Activated CD8-positive, alpha-beta memory T cell treated with anti-CD3 and anti-CD28 coated beads, Interleukin-2, amount 50 U/mL, for 1 hour (primary cell): ENCODE measurements around the gene XCL2.
"Not testable (repeated sequence)": the region's sequence is repeated elsewhere in the genome, so short reads cannot be mapped to it uniquely, and the experiment has no call there.

Experiments used
- DNase-seq: peaks from one replicate; pipeline ENCODE4 v3.0.0-alpha.2; 2020; ENCODE audit errors: extremely low read depth

XCL2 gene

DNA sequence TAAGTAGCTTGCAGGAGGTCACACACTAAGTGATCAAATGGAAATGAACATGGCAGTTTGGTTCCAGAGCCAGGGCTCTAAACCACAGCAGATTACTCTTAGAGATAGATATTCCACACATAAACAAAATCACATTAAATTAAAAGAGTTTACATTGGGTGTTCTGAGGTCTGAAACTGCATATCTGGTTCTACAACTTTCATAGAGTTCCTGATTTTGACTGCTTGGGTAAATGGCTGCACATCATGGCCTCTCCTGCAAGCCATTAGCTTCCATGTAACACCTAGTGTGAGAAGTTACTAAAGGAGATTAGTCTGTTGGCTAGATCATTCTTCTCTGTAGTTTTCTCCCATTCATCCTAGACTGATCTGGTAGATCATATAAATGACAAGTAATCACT, 12.8 kb upstream of the XCL2 start:
- no peak for DNase-seq

- DNase-seq, result no peak
Measured at GRCh38 chr1:168555508-168556046, 11.8 kb upstream of the XCL2 start.

DNA sequence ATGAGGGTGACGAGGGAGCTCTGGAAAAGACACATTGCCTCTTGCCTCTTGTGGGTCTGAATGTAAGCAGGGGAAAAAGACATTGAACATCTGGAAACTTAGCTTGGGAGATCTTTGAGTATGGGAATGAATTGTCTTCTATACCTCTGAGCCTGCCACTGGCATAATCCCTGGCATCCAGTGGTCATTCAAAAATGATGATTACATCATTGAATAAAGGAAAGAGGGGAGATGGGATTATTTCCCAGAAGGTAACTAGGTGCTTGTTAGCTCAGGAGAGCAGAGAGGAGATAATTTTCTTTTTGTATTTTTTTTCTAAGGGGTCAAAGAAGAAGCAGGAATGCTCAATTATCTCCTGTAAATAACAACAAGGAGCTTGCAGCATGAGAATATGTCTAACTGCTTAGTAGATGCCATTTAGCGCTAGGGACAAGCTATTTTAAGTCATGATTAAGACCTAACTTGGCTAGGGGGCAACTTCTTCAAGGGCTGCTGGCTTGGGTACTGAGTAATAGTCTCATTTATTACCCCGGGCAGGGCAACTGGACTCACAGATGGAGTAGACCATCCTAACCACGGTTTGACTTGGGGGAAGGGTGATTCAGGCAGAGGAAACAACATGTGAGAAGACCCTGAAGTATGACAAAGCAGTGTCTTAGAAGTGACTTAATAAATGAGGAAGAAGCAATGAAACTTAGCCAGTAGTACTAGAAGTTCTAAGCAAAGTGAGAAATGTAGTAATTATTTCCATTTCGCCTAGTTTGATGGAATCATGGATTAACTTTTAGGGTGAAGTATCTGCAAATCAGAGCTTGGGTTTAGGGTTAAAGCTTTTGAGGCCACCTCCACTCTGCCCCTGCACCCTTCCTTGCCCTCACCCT, 11.0 kb upstream of the XCL2 start:
- DNase-seq, result no peak

DNA sequence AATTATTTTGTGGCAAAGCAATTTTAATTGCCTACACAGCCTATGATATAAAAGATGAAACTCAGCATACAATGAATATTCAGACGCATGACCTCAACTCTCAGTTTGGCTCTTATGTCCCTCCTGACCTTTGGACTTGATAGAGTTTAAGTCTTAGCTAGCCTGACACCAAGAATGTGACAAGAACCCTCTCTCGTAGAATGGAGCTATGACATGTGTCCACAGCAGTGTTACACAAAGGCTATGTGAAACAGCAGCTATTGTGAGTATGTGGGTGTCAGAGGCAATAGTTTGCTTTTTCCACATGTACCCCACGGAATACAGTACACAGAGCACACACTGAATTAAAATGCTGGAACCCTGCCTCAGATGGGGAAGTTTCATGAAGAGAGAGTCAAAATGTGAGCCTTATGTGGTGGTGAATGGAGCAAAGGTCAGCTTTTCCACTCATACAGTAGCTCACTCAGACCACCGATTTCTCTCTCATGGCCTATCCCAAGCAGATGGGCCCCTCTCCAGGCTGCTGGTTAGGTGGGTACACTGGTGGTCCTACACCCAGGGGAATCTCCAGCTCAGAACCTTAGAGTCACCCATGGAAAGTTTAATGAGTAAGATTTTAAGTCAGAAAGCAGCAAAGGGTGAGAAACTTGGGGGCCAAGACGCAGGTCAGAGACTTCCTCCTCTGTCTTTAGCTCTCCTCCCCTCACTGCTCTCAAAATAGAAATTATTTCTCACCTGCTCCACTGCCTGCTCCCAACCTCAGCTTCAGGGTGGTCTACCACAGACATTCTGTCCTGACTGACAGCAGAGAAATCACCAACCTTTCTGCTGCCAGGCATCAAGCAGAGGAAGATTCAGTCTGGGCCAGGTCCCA, 10.1 kb upstream of the XCL2 start:
- DNase-seq, result no peak

GRCh38 chr1:168552961-168553360, 9.2 kb upstream of the XCL2 start:
- no peak for DNase-seq

- no peak for DNase-seq
Measured at GRCh38 chr1:168551688-168552087, 7.9 kb upstream of the XCL2 start.

DNA sequence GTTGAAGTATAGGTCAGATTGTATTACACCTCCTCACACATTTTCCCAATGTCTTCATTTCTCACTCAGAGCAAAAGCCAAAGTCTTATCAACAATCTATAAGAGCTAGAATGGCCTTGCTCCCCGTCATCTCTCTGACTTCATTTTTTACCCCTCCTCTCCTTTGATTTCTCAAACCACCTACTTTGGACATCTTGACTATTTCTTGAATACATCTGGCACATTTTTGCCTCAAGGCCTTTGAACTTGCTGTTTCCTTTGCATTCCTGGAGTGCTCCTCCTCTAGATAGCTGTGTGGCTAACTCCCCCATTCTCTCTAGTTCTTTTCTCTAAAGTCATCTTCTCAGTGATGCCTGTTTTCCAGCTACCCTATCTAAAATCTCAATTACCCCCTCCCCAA, 7.2 kb upstream of the XCL2 start:
- no peak for DNase-seq

DNA sequence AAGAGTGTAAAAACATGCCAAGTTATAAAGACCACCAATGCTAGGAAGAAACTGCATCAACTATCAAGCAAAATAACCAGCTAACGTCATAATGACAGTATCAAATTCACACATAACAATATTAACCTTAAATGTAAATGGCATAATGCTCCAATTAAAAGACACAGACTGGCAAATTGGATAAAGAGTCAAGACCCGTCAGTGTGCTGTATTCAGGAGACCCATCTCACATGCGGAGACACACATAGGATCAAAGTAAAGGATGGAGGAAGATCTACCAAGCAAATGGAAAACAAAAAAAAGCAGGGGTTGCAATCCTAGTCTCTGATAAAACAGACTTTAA, 2.7 kb upstream of the XCL2 start:
- not testable (repeated sequence) for DNase-seq

GRCh38 chr1:168545678-168546552, 2.1 kb upstream of the XCL2 start:
- not testable (repeated sequence) for DNase-seq

GRCh38 chr1:168542978-168543377, 819 bp downstream of the XCL2 start:
- DNase-seq, result not testable (repeated sequence)

DNA sequence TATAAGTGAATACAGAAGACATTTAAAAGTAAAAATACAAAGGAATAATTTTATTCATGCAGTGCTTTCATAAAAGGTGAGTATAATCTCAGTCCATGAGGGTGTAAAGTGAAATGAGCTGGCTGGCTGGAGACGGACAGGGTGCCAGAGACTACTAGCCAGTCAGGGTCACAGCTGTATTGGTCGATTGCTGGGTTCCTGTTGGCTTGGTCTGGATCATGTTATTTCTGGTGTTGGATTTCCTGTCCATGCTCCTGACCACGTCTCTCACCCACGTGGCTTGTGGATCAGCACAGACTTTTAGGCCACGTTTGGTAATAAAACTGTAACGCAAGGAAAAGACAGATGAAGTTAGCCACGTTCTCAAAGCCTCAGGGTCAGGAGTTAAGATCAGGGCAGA, 3.0 kb downstream of the XCL2 start:
- DNase-seq, result not testable (repeated sequence)

- DNase-seq, result no peak
Measured at GRCh38 chr1:168535536-168535935, 8.3 kb downstream of the XCL2 start.

GRCh38 chr1:168531615-168532345, 12.0 kb downstream of the XCL2 start:
- DNase-seq, result no peak

DNA sequence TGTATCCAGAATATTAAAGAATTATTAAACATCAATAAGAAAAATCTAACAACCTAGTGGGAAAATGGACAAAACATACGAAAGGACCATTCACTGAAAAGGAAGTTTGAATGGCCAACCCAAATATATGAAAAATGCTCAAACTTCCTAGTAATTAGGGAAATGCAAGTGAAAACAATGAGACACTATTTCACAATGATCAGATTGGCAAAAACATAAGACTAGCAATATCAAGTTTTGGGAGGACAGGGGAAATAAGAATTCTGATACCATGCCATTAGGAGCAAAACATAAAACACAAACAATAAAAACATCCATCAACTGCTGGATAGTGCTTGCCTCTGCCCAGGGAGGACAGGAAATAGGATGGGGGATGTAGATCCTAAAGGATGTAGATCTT, 14.3 kb downstream of the XCL2 start:
- DNase-seq, result no peak

GRCh38 chr1:168521401-168522000, 22.3 kb downstream of the XCL2 start:
- DNase-seq, result no peak

DNA sequence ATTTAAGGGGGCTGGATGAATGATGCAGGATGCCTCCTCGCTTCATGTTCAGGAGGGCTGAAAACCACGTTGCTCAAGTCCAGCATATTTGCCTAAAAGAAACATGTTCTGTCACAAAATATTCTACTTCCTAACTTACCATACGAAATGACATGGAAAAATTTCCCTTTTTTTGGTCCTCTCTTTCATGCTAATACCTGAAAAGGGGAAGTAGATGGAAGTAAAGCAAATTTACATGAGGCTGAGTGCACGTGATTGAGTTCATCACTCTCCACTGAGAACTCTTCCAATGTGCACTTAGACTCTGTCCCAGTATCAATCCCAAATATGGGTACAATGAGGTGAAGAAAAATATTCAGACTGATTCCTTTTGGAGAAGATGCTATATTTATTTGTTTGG, 23.0 kb downstream of the XCL2 start:
- DNase-seq, result no peak

DNA sequence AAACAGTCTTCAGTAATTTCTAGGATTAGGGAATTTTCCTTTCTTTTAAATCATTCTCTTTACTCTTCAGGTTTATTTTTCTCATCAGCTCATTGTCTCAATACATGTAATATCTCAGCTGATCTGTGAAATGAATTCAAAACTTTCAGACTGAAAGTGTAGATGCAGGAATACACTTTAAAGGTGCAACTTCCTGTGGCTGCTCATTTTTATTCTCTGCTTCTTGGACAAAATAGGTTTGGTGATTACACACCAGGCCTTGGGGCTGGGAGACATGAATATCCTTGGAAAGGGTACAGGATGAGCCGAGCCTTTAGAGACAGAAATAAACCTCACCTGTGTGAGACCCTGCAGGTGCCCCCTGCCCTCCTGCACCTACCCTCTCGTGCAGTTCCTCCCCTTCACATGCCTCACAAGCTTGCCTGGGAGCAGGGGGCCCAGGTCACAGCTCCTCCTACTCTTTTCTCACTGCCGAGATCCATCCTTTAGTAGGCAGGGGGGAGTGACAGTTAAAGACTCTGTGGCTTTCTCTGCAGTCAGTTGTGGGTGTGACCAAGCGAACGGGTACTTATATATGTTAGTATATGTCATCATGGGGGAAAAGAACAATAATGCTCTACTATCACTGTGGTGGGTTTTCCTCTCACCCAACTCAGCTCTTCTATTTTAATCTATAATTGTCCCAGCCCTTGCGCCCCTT, 23.6 kb downstream of the XCL2 start:
- DNase-seq, result no peak

GRCh38 chr1:168518813-168519212, 25.0 kb downstream of the XCL2 start:
- no peak for DNase-seq

DNA sequence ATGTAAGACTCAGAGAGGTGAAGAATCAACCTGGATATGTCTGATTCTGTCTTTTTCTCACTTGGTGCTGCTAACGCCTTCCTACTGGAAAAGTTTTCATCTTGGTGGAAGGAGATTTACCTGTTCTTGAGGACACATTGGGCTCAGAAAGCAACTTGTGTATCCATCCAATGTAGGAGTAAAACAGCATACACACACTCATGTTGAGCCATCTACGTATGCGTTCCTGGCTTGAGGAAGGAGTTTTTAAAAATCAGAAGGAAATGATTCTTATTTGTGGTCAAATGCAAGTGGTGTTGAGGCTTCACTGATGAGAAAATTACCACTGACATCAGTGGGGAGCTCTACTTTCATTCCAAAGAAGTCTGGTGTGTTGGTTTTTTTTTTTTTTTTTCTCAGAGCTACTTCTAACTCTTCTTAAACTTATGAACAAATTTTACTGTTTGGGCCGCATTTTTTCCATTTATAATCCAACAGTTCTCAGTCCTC, 25.6 kb downstream of the XCL2 start:
- DNase-seq, result no peak

DNA sequence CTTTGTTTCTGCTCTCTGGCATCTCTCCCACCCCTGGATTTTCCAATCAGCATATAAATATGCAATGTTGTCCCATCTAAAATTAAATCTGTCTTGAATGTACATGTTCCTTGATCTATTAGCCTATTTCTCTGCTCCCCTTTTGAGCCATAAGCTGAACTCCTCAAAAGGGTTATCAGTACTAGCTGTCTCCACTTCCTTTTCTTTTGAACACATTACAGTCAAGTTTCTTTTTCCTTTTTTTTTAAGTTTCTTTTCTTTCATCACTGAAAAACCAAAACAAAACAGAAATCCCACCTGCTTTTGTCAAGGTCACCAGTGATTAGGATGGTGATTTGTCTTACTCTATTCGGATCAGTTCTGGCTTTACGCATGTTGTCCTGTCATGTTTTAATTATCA, 29.3 kb downstream of the XCL2 start:
- no peak for DNase-seq
